ENCODE results near the gene ATXN1. TPM values are rescaled to one million over a fixed set of nuclear protein-coding genes. Genes with fewer than 3 reads are reported as not detected.

Gene ATXN1
- total RNA-seq, 1 experiment from 2014 or later, result 19.7 TPM

DNA sequence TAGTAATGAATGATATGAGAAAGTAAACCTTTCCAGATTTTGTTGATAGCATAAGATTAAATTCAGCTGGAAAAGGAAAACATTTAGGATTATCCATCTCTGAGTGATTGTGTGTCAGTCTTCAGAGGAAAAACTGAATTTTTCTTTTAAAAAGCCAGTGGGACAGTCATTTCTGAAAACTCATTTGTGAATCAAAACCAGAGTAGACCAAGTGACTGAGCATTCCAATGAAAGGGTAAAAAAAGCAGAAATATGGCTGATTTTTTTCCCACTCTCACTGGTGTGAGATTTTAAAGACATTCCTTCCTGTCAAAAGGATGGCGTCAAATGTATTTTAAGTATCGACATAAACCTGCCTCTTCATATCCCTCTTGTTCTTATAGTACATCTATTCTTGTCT is 308.9 kb downstream of the ATXN1 start:
- TF ChIP-seq, protein P1, sequence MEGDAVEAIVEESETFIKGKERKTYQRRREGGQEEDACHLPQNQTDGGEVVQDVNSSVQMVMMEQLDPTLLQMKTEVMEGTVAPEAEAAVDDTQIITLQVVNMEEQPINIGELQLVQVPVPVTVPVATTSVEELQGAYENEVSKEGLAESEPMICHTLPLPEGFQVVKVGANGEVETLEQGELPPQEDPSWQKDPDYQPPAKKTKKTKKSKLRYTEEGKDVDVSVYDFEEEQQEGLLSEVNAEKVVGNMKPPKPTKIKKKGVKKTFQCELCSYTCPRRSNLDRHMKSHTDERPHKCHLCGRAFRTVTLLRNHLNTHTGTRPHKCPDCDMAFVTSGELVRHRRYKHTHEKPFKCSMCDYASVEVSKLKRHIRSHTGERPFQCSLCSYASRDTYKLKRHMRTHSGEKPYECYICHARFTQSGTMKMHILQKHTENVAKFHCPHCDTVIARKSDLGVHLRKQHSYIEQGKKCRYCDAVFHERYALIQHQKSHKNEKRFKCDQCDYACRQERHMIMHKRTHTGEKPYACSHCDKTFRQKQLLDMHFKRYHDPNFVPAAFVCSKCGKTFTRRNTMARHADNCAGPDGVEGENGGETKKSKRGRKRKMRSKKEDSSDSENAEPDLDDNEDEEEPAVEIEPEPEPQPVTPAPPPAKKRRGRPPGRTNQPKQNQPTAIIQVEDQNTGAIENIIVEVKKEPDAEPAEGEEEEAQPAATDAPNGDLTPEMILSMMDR (IDR thresholded peaks at IDR 0.05; ENCODE audit: unreplicated experiment), result no peak
- Mint-ChIP-seq H3K4me1 (ENCODE audit: low read depth, unreplicated experiment) (no peaks in the 10 kb centered on the region), H3K9me3 (ENCODE audit: low read depth, unreplicated experiment) (no peaks in the 10 kb centered on the region), H3K27ac (ENCODE audit: unreplicated experiment) (no peak overlapping the region), H3K27me3 (ENCODE audit: unreplicated experiment) (no peaks in the 10 kb centered on the region), H3K4me3 (ENCODE audit: low read depth, unreplicated experiment) (no peak overlapping the region), H3K36me3 (ENCODE audit: insufficient read depth, unreplicated experiment) (no peaks in the 10 kb centered on the region)
- intact Hi-C loops (cut with micrococcal nuclease; ENCODE audit: unreplicated experiment), result no loop called here
- no TSS peak for BruUV-seq (replicated peaks)
- DNase-seq, result no peak
- CTCF ChIA-PET, result no interaction called here

DNA sequence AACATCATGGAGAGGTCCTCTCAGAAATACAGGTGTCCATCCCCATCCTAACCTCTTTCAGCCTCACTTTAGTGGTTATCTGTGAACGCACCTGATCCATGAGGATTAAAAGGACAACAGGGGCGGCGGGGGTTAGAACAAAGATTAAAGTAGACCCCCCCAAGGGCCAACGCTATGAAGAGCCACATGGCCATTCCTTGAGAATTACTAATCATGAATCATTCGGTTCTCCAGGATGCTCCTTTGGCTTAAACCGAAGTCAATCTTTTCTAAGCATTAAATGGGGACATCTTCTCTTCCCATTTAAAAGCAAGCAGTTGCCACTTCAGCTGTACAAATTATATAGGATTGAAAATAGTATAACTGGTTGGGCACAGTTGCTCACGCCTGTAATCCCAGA is 310.4 kb downstream of the ATXN1 start:
- TF ChIP-seq, protein P1 (IDR thresholded peaks at IDR 0.05; ENCODE audit: unreplicated experiment), result no peak
- Mint-ChIP-seq H3K36me3 (ENCODE audit: insufficient read depth, unreplicated experiment) (no peaks in the 10 kb centered on the region), H3K27me3 (ENCODE audit: unreplicated experiment) (no peaks in the 10 kb centered on the region), H3K9me3 (ENCODE audit: low read depth, unreplicated experiment) (no peaks in the 10 kb centered on the region), H3K4me3 (ENCODE audit: low read depth, unreplicated experiment) (no peak overlapping the region), H3K27ac (ENCODE audit: unreplicated experiment) (no peak overlapping the region), H3K4me1 (ENCODE audit: low read depth, unreplicated experiment) (no peaks in the 10 kb centered on the region)
- BruUV-seq (replicated peaks), result no TSS peak
- intact Hi-C loops (cut with micrococcal nuclease; ENCODE audit: unreplicated experiment), result no loop called here
- no peak for DNase-seq
- CTCF ChIA-PET, result no interaction called here

DNA sequence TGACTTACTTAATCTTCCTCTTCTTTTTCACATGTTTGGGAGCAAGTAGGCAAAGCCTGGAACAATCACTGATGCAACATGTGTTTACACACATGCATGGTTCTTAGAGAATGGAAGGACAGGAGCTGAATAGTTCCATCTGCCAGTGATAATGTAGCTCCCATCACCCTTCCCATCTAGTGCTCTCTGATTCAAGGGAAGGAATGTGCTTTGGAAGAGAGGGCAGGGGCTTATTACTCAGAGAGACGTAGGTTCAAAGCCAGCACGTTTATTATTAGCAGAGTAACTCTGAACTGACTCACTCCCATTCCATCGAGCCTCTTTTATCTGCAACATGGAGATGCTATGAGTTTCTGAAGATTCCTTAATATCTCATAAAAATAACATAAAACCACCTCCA is 311.0 kb downstream of the ATXN1 start:
- BruUV-seq (replicated peaks), result no TSS peak
- Mint-ChIP-seq H3K4me1 (ENCODE audit: low read depth, unreplicated experiment) (no peaks in the 10 kb centered on the region), H3K27ac (ENCODE audit: unreplicated experiment) (no peak overlapping the region), H3K27me3 (ENCODE audit: unreplicated experiment) (no peaks in the 10 kb centered on the region), H3K36me3 (ENCODE audit: insufficient read depth, unreplicated experiment) (no peaks in the 10 kb centered on the region), H3K4me3 (ENCODE audit: low read depth, unreplicated experiment) (no peak overlapping the region), H3K9me3 (ENCODE audit: low read depth, unreplicated experiment) (no peaks in the 10 kb centered on the region)
- intact Hi-C loops (cut with micrococcal nuclease; ENCODE audit: unreplicated experiment), result no loop called here
- TF ChIP-seq, protein P1 (IDR thresholded peaks at IDR 0.05; ENCODE audit: unreplicated experiment), result no peak
- no peak for DNase-seq
- CTCF ChIA-PET, result no interaction called here

DNA sequence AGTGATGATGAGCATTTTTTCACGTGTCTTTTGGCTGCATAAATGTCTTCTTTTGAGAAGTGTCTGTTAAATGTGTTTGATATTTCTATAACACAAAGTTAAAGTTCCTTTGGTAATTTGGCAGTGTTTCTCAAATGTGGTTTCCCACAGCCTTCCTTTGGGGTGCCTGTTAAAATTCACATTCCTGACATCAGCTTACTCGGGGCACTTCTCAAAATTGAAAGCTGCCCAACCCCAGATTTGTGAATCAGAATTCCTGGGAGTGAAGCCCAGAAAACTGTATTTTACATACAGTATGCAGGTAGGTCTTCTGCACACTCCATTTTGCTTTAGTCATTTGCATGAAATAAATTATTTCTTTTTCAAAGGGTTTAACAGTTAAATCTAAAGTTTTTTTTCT is 315.0 kb downstream of the ATXN1 start:
- BruUV-seq (replicated peaks), result no TSS peak
- DNase-seq, result no peak
- TF ChIP-seq, protein P1 (IDR thresholded peaks at IDR 0.05; ENCODE audit: unreplicated experiment), result no peak
- Mint-ChIP-seq H3K27ac (ENCODE audit: unreplicated experiment) (no peak overlapping the region), H3K4me1 (ENCODE audit: low read depth, unreplicated experiment) (no peaks in the 10 kb centered on the region), H3K36me3 (ENCODE audit: insufficient read depth, unreplicated experiment) (no peaks in the 10 kb centered on the region), H3K27me3 (ENCODE audit: unreplicated experiment) (no peaks in the 10 kb centered on the region), H3K4me3 (ENCODE audit: low read depth, unreplicated experiment) (no peak overlapping the region), H3K9me3 (ENCODE audit: low read depth, unreplicated experiment) (peaks cover 2% of the 10 kb centered on the region)
- intact Hi-C loops (cut with micrococcal nuclease; ENCODE audit: unreplicated experiment), result no loop called here
- CTCF ChIA-PET, result no interaction called here

DNA sequence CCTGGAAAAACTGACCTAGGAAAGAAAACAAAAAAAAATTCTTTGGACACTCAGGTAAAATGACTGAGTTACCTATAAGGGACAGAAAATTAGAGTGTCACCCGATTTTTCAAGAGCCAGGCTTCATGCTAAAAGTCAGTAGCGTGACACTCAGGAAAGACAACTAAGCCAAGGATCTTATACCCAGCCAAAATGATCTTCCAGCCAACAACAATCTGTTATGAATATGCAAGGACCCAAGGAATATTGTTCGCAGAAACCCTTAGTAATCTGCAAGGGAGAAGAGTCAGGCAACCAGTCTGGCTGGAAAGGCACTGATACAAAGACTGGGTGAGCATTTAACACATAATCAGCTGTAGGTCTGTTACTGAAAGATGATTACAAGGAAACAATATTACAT is 319.2 kb downstream of the ATXN1 start:
- no peak overlapping the region for H3K27ac Mint-ChIP-seq (ENCODE audit: unreplicated experiment)
- H3K4me3 Mint-ChIP-seq (ENCODE audit: low read depth, unreplicated experiment), result no peak overlapping the region
- peaks cover 2% of the 10 kb centered on the region for H3K9me3 Mint-ChIP-seq (ENCODE audit: low read depth, unreplicated experiment)
- CTCF ChIA-PET, result no interaction called here
- H3K27me3 Mint-ChIP-seq (ENCODE audit: unreplicated experiment), result no peaks in the 10 kb centered on the region
- intact Hi-C loops (cut with micrococcal nuclease; ENCODE audit: unreplicated experiment), result no loop called here
- TF ChIP-seq, protein P1 (IDR thresholded peaks at IDR 0.05; ENCODE audit: unreplicated experiment), result no peak
- no peaks in the 10 kb centered on the region for H3K36me3 Mint-ChIP-seq (ENCODE audit: insufficient read depth, unreplicated experiment)
- DNase-seq, result no peak
- BruUV-seq (replicated peaks), result no TSS peak
- no peaks in the 10 kb centered on the region for H3K4me1 Mint-ChIP-seq (ENCODE audit: low read depth, unreplicated experiment)

Data from Calu3 (cell line).